Activated naive CD4-positive, alpha-beta T cell treated with anti-CD3 and anti-CD28 coated beads, Interleukin-2, amount 10 ng/mL, durations not matched to agents 7 days and 5 days (primary cell): Measurements from ENCODE around the gene STK32C.

ENCODE experiments used
- CTCF ChIA-PET: fragments of 350-600 bp; sonication (Branson Sonifier 250); formaldehyde crosslinking; loops from one replicate; lab custom pipeline; 2021; ENCODE audit warnings: antibody characterized with exemption; lab: Charles Lee
- DNase-seq: peaks from one replicate; pipeline ENCODE4 v3.0.0-alpha.2; 2020
- H3K27ac Mint-ChIP-seq: one replicate; pipeline ENCODE4 v1.8.0; 2021; ENCODE audit warnings: mild to moderate bottlenecking, moderate library complexity, mixed read lengths
- H3K27me3 Mint-ChIP-seq: one replicate; pipeline ENCODE4 v1.8.0; 2021; ENCODE audit warnings: mild to moderate bottlenecking, mixed read lengths
- H3K36me3 Mint-ChIP-seq: one replicate; pipeline ENCODE4 v1.8.0; 2021; ENCODE audit warnings: mixed read lengths
- H3K4me1 Mint-ChIP-seq: one replicate; pipeline ENCODE4 v1.8.0; 2021; ENCODE audit warnings: mixed read lengths
- H3K4me3 Mint-ChIP-seq: one replicate; pipeline ENCODE4 v1.8.0; 2021; ENCODE audit warnings: mild to moderate bottlenecking, moderate library complexity, mixed read lengths
- H3K9me3 Mint-ChIP-seq: one replicate; pipeline ENCODE4 v1.8.0; 2021; ENCODE audit warnings: mixed read lengths

Gene STK32C

GRCh38 chr10:132257271-132257670 is 50.5 kb downstream of the STK32C start:
- DNase-seq = peak; percentile 27
- Mint-ChIP-seq H3K9me3 (no peaks in the 10 kb centered on the region), H3K4me1 (peaks cover 15% of the 10 kb centered on the region), H3K27me3 (no peaks in the 10 kb centered on the region), H3K36me3 (no peaks in the 10 kb centered on the region), H3K27ac (no peak overlapping the region), H3K4me3 (no peak overlapping the region)
- CTCF ChIA-PET = no interaction called here

- Mint-ChIP-seq H3K9me3 (no peaks in the 10 kb centered on the region), H3K4me3 (no peak overlapping the region), H3K27ac (no peak overlapping the region), H3K27me3 (no peaks in the 10 kb centered on the region), H3K4me1 (peaks cover 15% of the 10 kb centered on the region), H3K36me3 (no peaks in the 10 kb centered on the region)
- CTCF ChIA-PET = no interaction called here
- no peak for DNase-seq
Observed at GRCh38 chr10:132256866-132257265, 50.9 kb downstream of the STK32C start.

- Mint-ChIP-seq H3K36me3 (no peaks in the 10 kb centered on the region), H3K4me3 (no peak overlapping the region), H3K4me1 (peaks cover 15% of the 10 kb centered on the region), H3K27ac (peak overlapping the region; percentile 24), H3K27me3 (no peaks in the 10 kb centered on the region), H3K9me3 (no peaks in the 10 kb centered on the region)
- peak; percentile 38 for DNase-seq
- CTCF ChIA-PET = no interaction called here
Observed at GRCh38 chr10:132255489-132256344, 52.0 kb downstream of the STK32C start.

GRCh38 chr10:132254841-132255240 is 52.9 kb downstream of the STK32C start:
- no peak for DNase-seq
- H3K4me1 Mint-ChIP-seq = peaks cover 15% of the 10 kb centered on the region
- CTCF ChIA-PET = no interaction called here
- no peak overlapping the region for H3K27ac Mint-ChIP-seq
- H3K4me3 Mint-ChIP-seq = no peak overlapping the region
- H3K9me3 Mint-ChIP-seq = no peaks in the 10 kb centered on the region
- no peaks in the 10 kb centered on the region for H3K27me3 Mint-ChIP-seq
- H3K36me3 Mint-ChIP-seq = no peaks in the 10 kb centered on the region

- no peaks in the 10 kb centered on the region for H3K9me3 Mint-ChIP-seq
- no peaks in the 10 kb centered on the region for H3K27me3 Mint-ChIP-seq
- H3K36me3 Mint-ChIP-seq = no peaks in the 10 kb centered on the region
- no peak overlapping the region for H3K27ac Mint-ChIP-seq
- CTCF ChIA-PET = no interaction called here
- no peak for DNase-seq
- peaks cover 17% of the 10 kb centered on the region for H3K4me1 Mint-ChIP-seq
- no peak overlapping the region for H3K4me3 Mint-ChIP-seq
Observed at GRCh38 chr10:132253092-132253687, 54.6 kb downstream of the STK32C start.

- Mint-ChIP-seq H3K9me3 (no peaks in the 10 kb centered on the region), H3K4me1 (peaks cover 20% of the 10 kb centered on the region), H3K36me3 (no peaks in the 10 kb centered on the region), H3K27me3 (no peaks in the 10 kb centered on the region), H3K4me3 (no peak overlapping the region), H3K27ac (peak overlapping the region; percentile 77)
- CTCF ChIA-PET = interaction anchor here (0.7 kb wide), 1 partner anchor 12 kb away, joined by 3 read pairs; no protein-coding TSS in a partner anchor
- DNase-seq = no peak
Observed at GRCh38 chr10:132252412-132252811, 55.3 kb downstream of the STK32C start.

GRCh38 chr10:132251928-132252327 is 55.8 kb downstream of the STK32C start:
- Mint-ChIP-seq H3K4me3 (no peak overlapping the region), H3K4me1 (peaks cover 20% of the 10 kb centered on the region)

GRCh38 chr10:132250481-132251475 is 57.0 kb downstream of the STK32C start:
- CTCF ChIA-PET = no interaction called here
- H3K4me3 Mint-ChIP-seq = no peak overlapping the region
- no peaks in the 10 kb centered on the region for H3K27me3 Mint-ChIP-seq
- H3K36me3 Mint-ChIP-seq = no peaks in the 10 kb centered on the region
- no peaks in the 10 kb centered on the region for H3K9me3 Mint-ChIP-seq
- H3K27ac Mint-ChIP-seq = no peak overlapping the region
- DNase-seq = no peak
- peaks cover 14% of the 10 kb centered on the region for H3K4me1 Mint-ChIP-seq

More at GRCh38 chr10:132251928-132252327, 55.8 kb downstream of the STK32C start:
- H3K27me3 Mint-ChIP-seq = no peaks in the 10 kb centered on the region
- no peak overlapping the region for H3K27ac Mint-ChIP-seq
- no peaks in the 10 kb centered on the region for H3K9me3 Mint-ChIP-seq
- CTCF ChIA-PET = interaction anchor here (0.7 kb wide), 1 partner anchor 13 kb away, joined by 3 read pairs; no protein-coding TSS in a partner anchor
- no peak for DNase-seq
- H3K36me3 Mint-ChIP-seq = no peaks in the 10 kb centered on the region

- DNase-seq = no peak
- H3K9me3 Mint-ChIP-seq = no peaks in the 10 kb centered on the region
- peaks cover 7% of the 10 kb centered on the region for H3K4me1 Mint-ChIP-seq
- H3K4me3 Mint-ChIP-seq = no peak overlapping the region
- no peaks in the 10 kb centered on the region for H3K36me3 Mint-ChIP-seq
- no peak overlapping the region for H3K27ac Mint-ChIP-seq
- CTCF ChIA-PET = no interaction called here
- H3K27me3 Mint-ChIP-seq = no peaks in the 10 kb centered on the region
Observed at GRCh38 chr10:132249824-132250375, 57.9 kb downstream of the STK32C start.

- Mint-ChIP-seq H3K4me1 (peaks cover 5% of the 10 kb centered on the region), H3K27ac (no peak overlapping the region), H3K9me3 (no peaks in the 10 kb centered on the region), H3K4me3 (no peak overlapping the region), H3K27me3 (no peaks in the 10 kb centered on the region), H3K36me3 (no peaks in the 10 kb centered on the region)
- CTCF ChIA-PET = no interaction called here
- DNase-seq = no peak
Observed at GRCh38 chr10:132249226-132249724, 58.5 kb downstream of the STK32C start.

- H3K27ac Mint-ChIP-seq = no peak overlapping the region
Observed at GRCh38 chr10:132248455-132249225, 59.1 kb downstream of the STK32C start.

GRCh38 chr10:132247943-132248342 is 59.8 kb downstream of the STK32C start:
- no peaks in the 10 kb centered on the region for H3K36me3 Mint-ChIP-seq
- H3K9me3 Mint-ChIP-seq = no peaks in the 10 kb centered on the region
- H3K4me1 Mint-ChIP-seq = peaks cover 5% of the 10 kb centered on the region
- DNase-seq = no peak
- CTCF ChIA-PET = no interaction called here
- H3K27me3 Mint-ChIP-seq = no peaks in the 10 kb centered on the region
- H3K27ac Mint-ChIP-seq = no peak overlapping the region
- no peak overlapping the region for H3K4me3 Mint-ChIP-seq

More at GRCh38 chr10:132248455-132249225, 59.1 kb downstream of the STK32C start:
- Mint-ChIP-seq H3K36me3 (no peaks in the 10 kb centered on the region), H3K27me3 (no peaks in the 10 kb centered on the region), H3K4me3 (no peak overlapping the region), H3K9me3 (no peaks in the 10 kb centered on the region), H3K4me1 (peaks cover 5% of the 10 kb centered on the region)
- CTCF ChIA-PET = no interaction called here
- peak; percentile 74 for DNase-seq

GRCh38 chr10:132246296-132246695 is 61.5 kb downstream of the STK32C start:
- H3K4me3 Mint-ChIP-seq = no peak overlapping the region
- H3K27me3 Mint-ChIP-seq = no peaks in the 10 kb centered on the region
- H3K9me3 Mint-ChIP-seq = no peaks in the 10 kb centered on the region
- no peak for DNase-seq
- no peak overlapping the region for H3K27ac Mint-ChIP-seq
- CTCF ChIA-PET = interaction anchor here (1.2 kb wide), 1 partner anchor 107 kb away, joined by 3 read pairs; no protein-coding TSS in a partner anchor
- H3K4me1 Mint-ChIP-seq = peaks cover 5% of the 10 kb centered on the region
- no peaks in the 10 kb centered on the region for H3K36me3 Mint-ChIP-seq
